ENCODE results near the gene TUBB2A. TPM values are rescaled to one million over a fixed set of nuclear protein-coding genes. Genes with fewer than 3 reads are reported as not detected.
"Not testable (repeated sequence)": the region's sequence is repeated elsewhere in the genome, so short reads cannot be mapped to it uniquely, and the experiment has no call there.

The TUBB2A gene
- total and polyA plus RNA-seq, 10 of the 15 experiments (the other 5 are each of a cell fraction or from before 2014, with no cell fraction given) = 2.2 to 49.5 (median 31.3) TPM

DNA sequence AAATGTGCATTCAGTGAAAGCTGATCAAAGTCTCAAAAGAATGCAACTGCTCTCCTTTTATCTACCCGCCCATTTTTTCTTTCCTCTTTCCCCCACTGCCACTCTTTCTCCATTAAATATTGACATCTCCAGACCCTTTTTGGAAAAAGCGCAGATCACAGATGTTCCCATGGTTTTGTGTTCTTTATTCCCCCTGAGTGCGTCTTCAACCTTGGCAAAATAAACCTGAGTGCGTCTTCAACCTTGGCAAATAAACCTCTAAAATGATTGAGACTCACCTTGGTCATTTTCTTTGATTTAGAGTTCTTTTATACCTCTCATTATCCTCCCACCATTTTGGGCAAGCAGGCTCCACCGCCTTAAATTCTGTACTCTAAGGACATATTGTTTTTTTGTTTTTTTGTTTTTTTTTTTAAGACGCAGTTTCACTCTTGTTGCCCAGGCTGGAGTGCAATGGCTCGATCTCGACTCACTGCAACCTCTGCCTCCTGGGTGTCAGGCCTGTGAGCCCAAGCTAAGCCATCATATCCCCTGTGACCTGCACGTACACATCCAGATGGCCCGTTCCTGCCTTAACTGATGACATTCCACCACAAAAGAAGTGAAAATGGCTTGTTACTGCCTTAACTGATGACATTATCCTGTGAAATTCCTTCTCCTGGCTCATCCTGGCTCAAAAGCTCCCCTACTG, 9.3 kb upstream of the TUBB2A start:
- H4K20me1 ChIP-seq (ENCODE audit: control insufficient read depth, insufficient read depth); H3K79me2 ChIP-seq (ENCODE audit: control insufficient read depth, insufficient read depth, low read length); in situ Hi-C loops (cut with MboI); H3K27me3 ChIP-seq (replicated peaks in 1 of 2; ENCODE audit: control insufficient read depth in 2 of 2, insufficient read depth in 2 of 2, low read length in 1 of 2); H3K36me3 ChIP-seq (ENCODE audit: control insufficient read depth in 2 of 2, insufficient read depth in 2 of 2, low read length in 1 of 2); H3K4me3 ChIP-seq; DNase-seq (ENCODE audit: low read depth, low spot score); BruUV-seq (replicated peaks); H3K27ac ChIP-seq (ENCODE audit: control insufficient read depth, insufficient read depth); H2AFZ ChIP-seq (ENCODE audit: control insufficient read depth, low read depth, low read length); RAD21 ChIA-PET (ENCODE audit: unreplicated experiment); H3K9me3 ChIP-seq (replicated peaks; ENCODE audit: control insufficient read depth, insufficient read depth, low read length); H3K4me1 ChIP-seq (ENCODE audit: control insufficient read depth, insufficient read depth, low read length); intact Hi-C loops (cut with micrococcal nuclease; ENCODE audit: unreplicated experiment); H3K9ac ChIP-seq (ENCODE audit: control insufficient read depth, insufficient read depth, low read length); H3K4me2 ChIP-seq (ENCODE audit: control insufficient read depth, insufficient read depth); ATAC-seq; FAIRE-seq; SMC1A ChIA-PET (ENCODE audit: uncharacterized antibody, unreplicated experiment): not testable (repeated sequence)
- CTCF ChIA-PET = interaction anchor here (0.9 to 2.0 kb wide), 3 partner anchors 42 to 85 kb away, joined by 3 to 12 read pairs (median 6); no protein-coding TSS in a partner anchor
- POLR2A ChIA-PET = interaction anchor here (1.0 kb wide), 1 partner anchor 37 kb away, joined by 4 read pairs; no protein-coding TSS in a partner anchor
- WGBS (ENCODE audit: insufficient coverage, insufficient replicate concordance, low lambda C conversion rate, missing lambda C conversion rate) = 54% methylated on average over 9 of the region's 10 CpGs

DNA sequence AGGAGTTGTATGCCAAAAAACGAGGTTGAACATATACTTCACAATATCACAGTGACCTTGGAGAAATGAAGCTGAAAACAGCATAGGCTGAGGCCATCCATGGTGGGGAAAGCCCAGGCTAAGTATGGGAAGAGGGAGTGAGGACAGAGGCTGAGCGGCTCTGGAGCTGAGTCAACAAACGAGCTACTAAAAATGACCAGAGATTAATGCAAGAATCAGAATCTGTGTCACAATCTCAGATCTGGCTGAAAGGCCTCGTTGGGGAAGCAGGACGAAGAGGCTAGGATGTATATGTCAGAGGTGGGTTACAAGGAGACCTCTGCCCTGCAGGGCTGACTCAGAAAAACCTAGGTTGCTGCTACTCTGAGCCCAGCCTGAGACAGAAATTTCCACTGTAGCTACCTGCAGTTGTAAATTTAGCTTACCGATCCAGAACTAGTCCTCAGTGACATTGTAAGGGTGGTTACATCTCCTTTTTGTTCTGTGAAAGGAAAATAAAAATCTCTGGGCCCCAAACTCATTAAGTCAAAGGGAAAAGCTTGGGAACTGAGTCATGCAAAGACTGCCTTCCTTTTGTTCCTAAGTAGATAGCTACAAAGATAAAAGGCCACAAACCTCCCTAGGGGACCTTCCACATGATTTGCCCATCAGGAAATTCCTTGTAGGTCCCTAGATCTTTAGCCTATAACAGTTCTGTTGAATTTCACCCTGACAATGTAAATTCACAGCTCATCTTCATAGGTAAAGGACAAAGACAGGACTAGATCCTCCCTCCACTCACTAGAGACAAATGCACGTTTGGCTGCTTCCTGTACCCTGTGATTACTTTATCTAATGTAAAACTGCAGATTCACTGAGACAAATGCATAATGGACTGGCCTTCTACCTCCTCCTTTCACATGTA, 8.5 kb upstream of the TUBB2A start:
- BruUV-seq (replicated peaks) = no TSS peak
- no peak for ATAC-seq
- H3K27ac ChIP-seq (ENCODE audit: control insufficient read depth, insufficient read depth) = no peak overlapping the region
- no peak for FAIRE-seq
- no peaks in the 10 kb centered on the region for H4K20me1 ChIP-seq (ENCODE audit: control insufficient read depth, insufficient read depth)
- H3K9me3 ChIP-seq (replicated peaks; ENCODE audit: control insufficient read depth, insufficient read depth, low read length) = no peaks in the 10 kb centered on the region
- 21% methylated on average over 7 of the region's 7 CpGs for WGBS (ENCODE audit: insufficient coverage, insufficient replicate concordance, low lambda C conversion rate, missing lambda C conversion rate)
- ChIA-PET SMC1A (ENCODE audit: uncharacterized antibody, unreplicated experiment) (interaction anchor here (1.0 kb wide), 1 partner anchor 43 kb away, joined by 3 read pairs; no protein-coding TSS in a partner anchor), POLR2A (interaction anchor here (1.0 kb wide), 1 partner anchor 38 kb away, joined by 4 read pairs; no protein-coding TSS in a partner anchor), CTCF (interaction anchor here (1.7 to 2.0 kb wide), 2 partner anchors 43 to 85 kb away, joined by 6 to 12 read pairs; no protein-coding TSS in a partner anchor), RAD21 (ENCODE audit: unreplicated experiment) (interaction anchor here (1.4 kb wide), 1 partner anchor 9 kb away, joined by 3 read pairs; the partner anchor contains the start of gene TUBB2A)
- H3K36me3 ChIP-seq (ENCODE audit: control insufficient read depth in 2 of 2, insufficient read depth in 2 of 2, low read length in 1 of 2) = no peaks in the 10 kb centered on the region
- H3K4me3 ChIP-seq = no peak overlapping the region
- H3K4me1 ChIP-seq (ENCODE audit: control insufficient read depth, insufficient read depth, low read length) = peaks cover 5% of the 10 kb centered on the region
- H3K27me3 ChIP-seq (replicated peaks in 1 of 2; ENCODE audit: control insufficient read depth in 2 of 2, insufficient read depth in 2 of 2, low read length in 1 of 2) = no peaks in the 10 kb centered on the region; a peak in 1 of 4 replicates
- H3K9ac ChIP-seq (ENCODE audit: control insufficient read depth, insufficient read depth, low read length) = no peak overlapping the region
- no peaks in the 10 kb centered on the region for H3K79me2 ChIP-seq (ENCODE audit: control insufficient read depth, insufficient read depth, low read length)
- in situ Hi-C loops (cut with MboI) = no loop called here
- TF ChIP-seq TCF12 (IDR thresholded peaks at IDR 0.05; ENCODE audit: low read depth, low read length) (no peak), FOXK2 (IDR thresholded peaks at IDR 0.05) (no peak), KLF5 (IDR thresholded peaks at IDR 0.05; ENCODE audit: partially characterized antibody) (no peak), RELA (IDR thresholded peaks at IDR 0.05; ENCODE audit: borderline replicate concordance, partially characterized antibody) (no peak), SRF (IDR thresholded peaks at IDR 0.05; ENCODE audit: low read depth in 2 of 2, low read length in 2 of 2) (no peak), HDAC6 (IDR thresholded peaks at IDR 0.05; ENCODE audit: unreplicated experiment) (no peak), POLR2AphosphoS2 (IDR thresholded peaks at IDR 0.05; ENCODE audit: low read depth, low read length) (no peak), ZNF622 (IDR thresholded peaks at IDR 0.05) (no peak)
- no peak overlapping the region for H3K4me2 ChIP-seq (ENCODE audit: control insufficient read depth, insufficient read depth)
- DNase-seq (ENCODE audit: low read depth, low spot score) = no peak
- H2AFZ ChIP-seq (ENCODE audit: control insufficient read depth, low read depth, low read length) = no peak overlapping the region
- intact Hi-C loops (cut with micrococcal nuclease; ENCODE audit: unreplicated experiment) = no loop called here

Data from GM12878 (cell line).